Common myeloid progenitor, CD34-positive (primary cell): ENCODE data around the gene TDP1.

Source experiments
- CTCF ChIA-PET: fragments of 350-600 bp; sonication (Branson Sonifier 250); formaldehyde crosslinking; loops from one replicate; lab custom pipeline; 2021; ENCODE audit warnings: antibody characterized with exemption; lab: Charles Lee
- POLR2A ChIA-PET: fragments of 350-600 bp; sonication (Branson Sonifier 250); formaldehyde crosslinking; loops from one replicate; lab custom pipeline; 2021; ENCODE audit warnings: antibody characterized with exemption; lab: Charles Lee
- DNase-seq, 3 donors: peaks; one replicate each; pipeline versions ENCODE4 v3.0.0 to v3.0.0-alpha.2; 2013
- H3K27ac ChIP-seq, 2 experiments: 1 replicate in 1 of 2; 2 replicates in 1 of 2; pipeline ENCODE4 v1.7.0; 2013; ENCODE audit warnings: inconsistent platforms in 2 of 2, low read length in 2 of 2, mild to moderate bottlenecking in 2 of 2, low read depth in 1 of 2, moderate library complexity in 1 of 2; ENCODE audit not compliant: severe bottlenecking in 2 of 2, insufficient read depth in 1 of 2, poor library complexity in 1 of 2
- H3K27me3 ChIP-seq, 5 experiments: replicated peaks in 2 of 5; 1 replicate in 3 of 5; 2 replicates in 2 of 5; pipeline versions ENCODE4 v1.6.1 to v1.7.0; 2013; ENCODE audit warnings: low read length in 4 of 5, mild to moderate bottlenecking in 2 of 5, moderate library complexity in 2 of 5, inconsistent platforms in 1 of 5; ENCODE audit not compliant: insufficient read depth in 5 of 5, control insufficient read depth in 4 of 5
- H3K36me3 ChIP-seq, 4 experiments: 1 replicate in 2 of 4; 2 replicates in 2 of 4; pipeline versions ENCODE4 v1.6.1 to v1.7.0; 2013; ENCODE audit warnings: low read length in 3 of 4, control low read depth in 1 of 4, mild to moderate bottlenecking in 1 of 4; ENCODE audit not compliant: control insufficient read depth in 4 of 4, insufficient read depth in 4 of 4
- H3K4me1 ChIP-seq, 4 experiments: 1 replicate in 3 of 4; 2 replicates in 1 of 4; pipeline versions ENCODE4 v1.6.1 to v1.7.1; 2013; ENCODE audit warnings: low read length in 3 of 4, mild to moderate bottlenecking in 3 of 4, control low read depth in 1 of 4, inconsistent platforms in 1 of 4, moderate library complexity in 1 of 4; ENCODE audit not compliant: control insufficient read depth in 4 of 4, insufficient read depth in 4 of 4; ENCODE audit errors: control extremely low read depth in 1 of 4
- H3K4me3 ChIP-seq, 7 experiments: 1 replicate in 4 of 7; 2 replicates in 3 of 7; pipeline versions ENCODE4 v1.5.1 to v1.7.0; 2013; ENCODE audit warnings: mild to moderate bottlenecking in 7 of 7, low read length in 6 of 7, moderate library complexity in 6 of 7, inconsistent platforms in 2 of 7, low read depth in 2 of 7, control low read depth in 1 of 7; ENCODE audit not compliant: insufficient read depth in 4 of 7, control insufficient read depth in 1 of 7; ENCODE audit errors: extremely low read depth in 1 of 7
- H3K9me3 ChIP-seq, 5 experiments: 1 replicate in 4 of 5; 2 replicates in 1 of 5; pipeline versions ENCODE4 v1.6.1 to v1.7.1; 2013; ENCODE audit warnings: low read length in 4 of 5, mild to moderate bottlenecking in 2 of 5, inconsistent platforms in 1 of 5, low read depth in 1 of 5, moderate library complexity in 1 of 5; ENCODE audit not compliant: control insufficient read depth in 4 of 5, insufficient read depth in 2 of 5; ENCODE audit errors: control extremely low read depth in 1 of 5
- WGBS: methylation state at CpG from one replicate; pipeline ENCODE4 v1.1.5; 2013; ENCODE audit not compliant: insufficient coverage; 5-methylcytosine and 5-hydroxymethylcytosine counted together

The TDP1 gene

DNA sequence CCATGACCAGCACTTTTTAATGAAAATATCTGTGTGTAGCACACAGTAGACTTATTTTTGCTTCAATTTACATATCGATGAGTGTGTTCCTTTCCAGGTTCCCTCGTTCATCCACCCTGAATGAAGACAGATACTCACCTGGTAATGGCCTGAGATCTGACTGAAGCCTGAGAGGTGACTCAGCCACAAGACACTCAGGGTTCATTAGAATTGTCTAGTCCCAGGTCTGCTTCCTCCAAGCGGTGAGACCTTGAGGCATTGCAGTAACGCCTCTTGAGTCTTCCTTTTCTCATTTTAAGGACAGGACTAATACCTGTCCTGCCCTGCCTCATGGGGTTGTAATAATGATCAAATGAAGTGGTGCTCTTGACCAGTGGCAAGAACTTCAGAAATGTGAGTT, 94.5 kb downstream of the TDP1 start:
- Histone ChIP-seq H3K36me3 (peaks cover 0 to 1% (median 0%) of the 10 kb centered on the region in 4 experiments), H3K4me3 (no peak overlapping the region), H3K27me3 (peaks cover 0 to 33% (median 11%) of the 10 kb centered on the region in 5 experiments), H3K27ac (no peak overlapping the region), H3K9me3 (no peaks in the 10 kb centered on the region), H3K4me1 (peaks cover 0 to 9% (median 2%) of the 10 kb centered on the region in 4 experiments)
- WGBS = 100% methylated on average over 3 of the region's 4 CpGs
- no peak for DNase-seq
- ChIA-PET CTCF (no interaction called here), POLR2A (interaction anchor here (0.6 kb wide), 1 partner anchor 51 kb away, joined by 4 read pairs; no protein-coding TSS in a partner anchor)

DNA sequence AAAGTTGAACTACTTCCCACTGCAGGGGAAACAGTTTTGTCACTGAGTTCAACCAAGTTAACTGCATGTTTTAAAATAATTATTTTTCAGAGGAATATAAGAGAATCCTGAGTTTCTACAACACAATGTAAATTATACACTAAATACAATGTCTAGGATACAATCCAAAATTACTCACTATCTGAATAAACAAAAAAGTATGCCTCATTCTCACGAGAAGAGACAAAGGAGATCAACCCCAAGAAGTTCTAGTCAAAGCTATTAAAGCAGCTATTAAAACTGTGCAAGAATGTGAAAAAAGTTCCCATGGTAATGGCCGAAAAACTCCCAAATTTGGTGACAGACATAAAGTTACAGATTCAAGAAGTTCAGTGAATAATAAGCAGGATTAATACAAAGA, 97.3 kb downstream of the TDP1 start:
- H3K36me3 ChIP-seq = no peaks in the 10 kb centered on the region
- no peak overlapping the region for H3K27ac ChIP-seq
- no peaks in the 10 kb centered on the region for H3K9me3 ChIP-seq
- no peak overlapping the region for H3K4me3 ChIP-seq
- ChIA-PET CTCF (no interaction called here), POLR2A (no interaction called here)
- H3K4me1 ChIP-seq = no peaks in the 10 kb centered on the region
- no peak for DNase-seq
- peaks cover 0 to 52% (median 19%) of the 10 kb centered on the region in 5 experiments for H3K27me3 ChIP-seq
- 89% methylated on average over 1 of the region's 2 CpGs for whole genome bisulfite sequencing

- DNase-seq = no peak
- peaks cover 0 to 12% (median 0%) of the 10 kb centered on the region in 5 experiments for H3K9me3 ChIP-seq
- no peak overlapping the region for H3K4me3 ChIP-seq
- CTCF ChIA-PET = no interaction called here
- 100% methylated on average over 1 of the region's 1 CpG for WGBS
- H3K36me3 ChIP-seq = no peaks in the 10 kb centered on the region
- POLR2A ChIA-PET = no interaction called here
- H3K27me3 ChIP-seq = peaks cover 5 to 69% (median 33%) of the 10 kb centered on the region in 5 experiments
- no peaks in the 10 kb centered on the region for H3K4me1 ChIP-seq
- H3K27ac ChIP-seq = no peak overlapping the region
These were observed 99.1 kb downstream of the TDP1 start for GRCh38 chr14:90054803-90055202.

DNA sequence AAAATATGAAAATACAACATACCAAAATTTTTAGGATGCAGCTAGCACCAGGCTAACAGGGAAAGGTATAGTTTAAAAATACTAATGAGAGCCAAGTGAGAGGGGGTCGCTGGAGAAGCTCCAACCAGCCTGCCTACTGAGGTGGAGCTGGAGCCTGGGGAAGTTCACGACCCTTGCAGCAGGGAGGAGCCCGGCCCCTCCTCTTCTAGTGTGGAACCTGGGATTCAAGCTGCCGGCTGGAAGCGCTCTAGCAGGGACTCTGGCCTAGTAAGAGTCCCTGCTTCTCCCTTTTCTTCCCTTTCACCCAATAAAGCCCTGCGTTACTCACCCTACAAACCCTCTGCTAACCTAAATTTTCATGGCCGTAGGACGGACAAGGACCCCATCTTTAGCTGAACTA, 101.1 kb downstream of the TDP1 start:
- Histone ChIP-seq H3K4me1 (peaks cover 0 to 18% (median 17%) of the 10 kb centered on the region in 4 experiments), H3K36me3 (no peaks in the 10 kb centered on the region), H3K9me3 (peaks cover 0 to 12% (median 0%) of the 10 kb centered on the region in 5 experiments), H3K27me3 (peaks cover 12 to 75% (median 33%) of the 10 kb centered on the region in 5 experiments), H3K4me3 (no peak overlapping the region), H3K27ac (no peak overlapping the region)
- ChIA-PET POLR2A (no interaction called here), CTCF (interaction anchor here (1.0 to 1.1 kb wide), 2 partner anchors 49 to 83 kb away, joined by 3 read pairs; no protein-coding TSS in a partner anchor)
- DNase-seq = no peak
- 90% methylated on average over 5 of the region's 8 CpGs for WGBS

- Histone ChIP-seq H3K27me3 (peaks cover 32 to 87% (median 41%) of the 10 kb centered on the region in 5 experiments), H3K27ac (no peak overlapping the region), H3K9me3 (peaks cover 0 to 12% (median 0%) of the 10 kb centered on the region in 5 experiments), H3K4me1 (peaks cover 0 to 31% (median 29%) of the 10 kb centered on the region in 4 experiments), H3K36me3 (no peaks in the 10 kb centered on the region), H3K4me3 (no peak overlapping the region)
- DNase-seq = peak in 1 of 3 donors; percentile 35
- 100% methylated on average over 3 of the region's 7 CpGs for WGBS
- ChIA-PET POLR2A (interaction anchor here (0.6 kb wide), 1 partner anchor 282 kb away, joined by 5 read pairs; no protein-coding TSS in a partner anchor), CTCF (no interaction called here)
These were observed 103.2 kb downstream of the TDP1 start for GRCh38 chr14:90058876-90059458.

GRCh38 chr14:90060312-90060964, 104.7 kb downstream of the TDP1 start:
- under 1% methylated on average over 63 of the region's 80 CpGs for WGBS
- no peak overlapping the region for H3K27ac ChIP-seq
- H3K4me1 ChIP-seq = peaks cover 0 to 31% (median 29%) of the 10 kb centered on the region in 4 experiments
- peak; percentile 41 to 69 (median 56) for DNase-seq
- peaks cover 0 to 12% (median 0%) of the 10 kb centered on the region in 5 experiments for H3K9me3 ChIP-seq
- H3K4me3 ChIP-seq = peak overlapping the region; percentile 31 to 74 (median 51)
- CTCF ChIA-PET = no interaction called here
- peaks cover 41 to 90% (median 43%) of the 10 kb centered on the region in 5 experiments for H3K27me3 ChIP-seq
- POLR2A ChIA-PET = no interaction called here
- no peaks in the 10 kb centered on the region for H3K36me3 ChIP-seq
